ENCODE results near the gene NLRC3. TPM values are rescaled to one million over a fixed set of nuclear protein-coding genes. Genes with fewer than 3 reads are reported as not detected.

NLRC3 gene
- total RNA-seq, 1 experiment from 2014 or later = 0.15 TPM

DNA sequence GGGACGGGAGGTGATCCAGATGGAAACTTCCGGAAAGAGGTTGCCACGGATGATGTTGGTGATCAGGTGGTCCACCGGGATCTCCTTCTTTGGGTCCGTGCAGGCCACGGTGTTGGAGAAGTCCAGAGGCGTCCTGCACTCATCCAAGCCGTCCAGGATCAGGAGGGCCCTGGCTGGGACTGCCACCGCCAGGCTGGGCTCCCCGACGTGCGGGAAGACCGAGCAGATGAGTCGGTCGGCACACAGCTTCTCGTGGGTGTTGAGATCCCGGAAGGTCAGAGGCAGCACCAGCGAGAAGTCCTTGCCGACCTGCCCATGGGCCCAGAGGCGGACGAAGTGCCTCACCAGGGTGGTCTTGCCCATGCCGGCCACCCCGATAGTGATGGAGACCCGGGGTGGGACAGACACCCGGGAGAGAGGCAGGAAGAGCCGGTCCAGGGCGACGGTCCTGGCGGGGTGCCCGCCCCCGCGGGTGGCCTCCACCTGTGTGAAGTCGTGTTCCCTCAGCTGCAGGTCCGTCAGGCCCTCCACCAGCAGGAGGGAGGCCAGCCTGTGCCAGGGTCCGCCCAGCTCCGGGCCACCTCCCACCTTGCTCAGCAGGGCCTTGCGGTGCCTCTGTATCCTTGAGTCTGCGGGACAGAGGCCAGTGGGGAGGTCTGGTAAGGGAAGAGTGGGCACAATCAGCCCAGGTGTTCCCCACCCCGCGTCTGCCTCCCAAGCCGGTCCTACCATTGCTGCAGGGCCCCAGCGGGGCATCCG is 12.9 kb downstream of the NLRC3 start:
- H3K9me3 ChIP-seq (ENCODE audit: control insufficient read depth in 1 of 2, insufficient read depth in 1 of 2, low read depth in 1 of 2, low read length in 2 of 2) = no peaks in the 10 kb centered on the region
- H3K27ac ChIP-seq (ENCODE audit: low read depth, low read length) = no peak overlapping the region
- intact Hi-C loops (cut with micrococcal nuclease) = no loop called here
- H3K4me3 ChIP-seq (replicated peaks in 1 of 2; ENCODE audit: low read depth in 1 of 2, low read length in 2 of 2) = no peak overlapping the region
- no peak overlapping the region for H3K9ac ChIP-seq (ENCODE audit: low read length)
- CTCF ChIA-PET = no interaction called here
- no peak for ATAC-seq
- no peak for DNase-seq (ENCODE audit: low read depth, low spot score)
- TF ChIP-seq YY1 (IDR thresholded peaks at IDR 0.05; ENCODE audit: extremely low read depth, insufficient replicate concordance, low read depth, low read length) (no peak), FOSL1 (IDR thresholded peaks at IDR 0.05; ENCODE audit: low read depth) (no peak), CBX3 (IDR thresholded peaks at IDR 0.05; ENCODE audit: low read depth) (no peak), EZH2 (IDR thresholded peaks at IDR 0.05) (no peak), RAD21 (IDR thresholded peaks at IDR 0.05; ENCODE audit: low read depth) (no peak), EGR1 (IDR thresholded peaks at IDR 0.05; ENCODE audit: low read depth) (no peak)
- no peaks in the 10 kb centered on the region for H3K27me3 ChIP-seq (ENCODE audit: insufficient read depth, low read length)
- H3K4me1 ChIP-seq (ENCODE audit: control insufficient read depth in 1 of 2, insufficient read depth in 2 of 2, low read length in 2 of 2) = no peaks in the 10 kb centered on the region
- no peaks in the 10 kb centered on the region for H3K36me3 ChIP-seq (ENCODE audit: control insufficient read depth in 1 of 2, insufficient read depth in 2 of 2, low read length in 2 of 2)
- H3K4me2 ChIP-seq (ENCODE audit: low read length) = no peak overlapping the region
- no peaks in the 10 kb centered on the region for H3K9me2 ChIP-seq (ENCODE audit: insufficient read depth)
- no TSS peak for BruUV-seq (replicated peaks)
- POLR2A ChIA-PET = no interaction called here
- no peaks in the 10 kb centered on the region for H4K20me1 ChIP-seq (ENCODE audit: insufficient read depth)
- RAD21 ChIA-PET (ENCODE audit: low non-redundant PET in 1 of 2, low total read pairs in 2 of 2, uncharacterized antibody in 2 of 2, unreplicated experiment in 2 of 2) = no interaction called here
- no peaks in the 10 kb centered on the region for H3K79me2 ChIP-seq (ENCODE audit: insufficient read depth, low read length)
- H2AFZ ChIP-seq (ENCODE audit: low read depth, low read length, poor library complexity, severe bottlenecking) = no peak overlapping the region

DNA sequence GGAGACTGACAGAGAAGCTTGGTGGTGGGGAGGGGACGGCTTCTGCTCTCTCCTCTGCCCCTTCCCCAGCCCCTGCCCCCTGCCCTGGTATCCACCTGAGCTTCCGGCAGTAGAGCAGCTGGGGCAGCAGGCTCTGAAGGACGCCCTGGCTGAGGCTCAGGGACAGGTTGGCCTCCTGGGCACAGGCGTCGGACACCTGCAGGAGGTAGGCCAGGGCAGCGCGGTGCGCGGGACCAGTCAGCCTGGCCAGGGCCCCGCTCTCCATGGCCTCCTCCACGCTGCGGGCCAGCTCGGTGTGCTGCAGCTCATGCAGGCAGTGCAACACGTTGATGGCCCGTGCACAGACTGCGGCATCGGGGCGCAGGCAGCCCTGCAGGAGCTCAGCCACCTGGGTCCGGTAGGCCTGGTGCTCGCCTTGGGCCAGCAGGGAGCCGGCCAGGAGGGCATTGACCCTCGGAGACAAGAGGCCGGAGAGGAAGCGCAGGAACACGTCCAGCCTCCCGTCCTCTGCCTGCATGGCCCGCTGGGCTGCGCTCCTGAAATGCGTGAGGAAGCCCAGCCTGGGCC is 14.2 kb downstream of the NLRC3 start:
- H3K79me2 ChIP-seq (ENCODE audit: insufficient read depth, low read length) = no peaks in the 10 kb centered on the region
- no peaks in the 10 kb centered on the region for H3K27me3 ChIP-seq (ENCODE audit: insufficient read depth, low read length)
- no peak overlapping the region for H3K9ac ChIP-seq (ENCODE audit: low read length)
- no peak overlapping the region for H3K4me2 ChIP-seq (ENCODE audit: low read length)
- H3K9me3 ChIP-seq (ENCODE audit: control insufficient read depth in 1 of 2, insufficient read depth in 1 of 2, low read depth in 1 of 2, low read length in 2 of 2) = no peaks in the 10 kb centered on the region
- intact Hi-C loops (cut with micrococcal nuclease) = no loop called here
- H4K20me1 ChIP-seq (ENCODE audit: insufficient read depth) = no peaks in the 10 kb centered on the region
- ChIA-PET CTCF (no interaction called here), RAD21 (ENCODE audit: low non-redundant PET in 1 of 2, low total read pairs in 2 of 2, uncharacterized antibody in 2 of 2, unreplicated experiment in 2 of 2) (no interaction called here), POLR2A (no interaction called here)
- no peak overlapping the region for H3K4me3 ChIP-seq (replicated peaks in 1 of 2; ENCODE audit: low read depth in 1 of 2, low read length in 2 of 2)
- H3K4me1 ChIP-seq (ENCODE audit: control insufficient read depth in 1 of 2, insufficient read depth in 2 of 2, low read length in 2 of 2) = no peaks in the 10 kb centered on the region
- DNase-seq (ENCODE audit: low read depth, low spot score) (no peak), ATAC-seq (no peak)
- TF ChIP-seq TCF7L2 (IDR thresholded peaks at IDR 0.05; ENCODE audit: borderline replicate concordance, extremely low read depth, insufficient read depth, insufficient read length) (no peak), RAD21 (IDR thresholded peaks at IDR 0.05; ENCODE audit: low read depth) (no peak), SIN3A (IDR thresholded peaks at IDR 0.05; ENCODE audit: low read depth) (no peak), JUND (IDR thresholded peaks at IDR 0.05) (no peak), EZH2 (IDR thresholded peaks at IDR 0.05) (no peak), POLR2A (IDR thresholded peaks at IDR 0.05; ENCODE audit: borderline replicate concordance, extremely low read depth, insufficient read depth, insufficient read length) (no peak), EGR1 (IDR thresholded peaks at IDR 0.05; ENCODE audit: low read depth) (no peak), FOSL1 (IDR thresholded peaks at IDR 0.05; ENCODE audit: low read depth) (no peak), YY1 (IDR thresholded peaks at IDR 0.05; ENCODE audit: extremely low read depth, insufficient replicate concordance, low read depth, low read length) (no peak), CBX3 (IDR thresholded peaks at IDR 0.05; ENCODE audit: low read depth) (no peak), ZNF274 (IDR thresholded peaks at IDR 0.05; ENCODE audit: low read depth, low read length) (no peak), ELF1 (IDR thresholded peaks at IDR 0.05; ENCODE audit: borderline replicate concordance, low read depth) (no peak), SRF (IDR thresholded peaks at IDR 0.05; ENCODE audit: low read depth) (no peak), SP1 (IDR thresholded peaks at IDR 0.05; ENCODE audit: low read depth) (no peak)
- TF ChIP-seq, protein P1, sequence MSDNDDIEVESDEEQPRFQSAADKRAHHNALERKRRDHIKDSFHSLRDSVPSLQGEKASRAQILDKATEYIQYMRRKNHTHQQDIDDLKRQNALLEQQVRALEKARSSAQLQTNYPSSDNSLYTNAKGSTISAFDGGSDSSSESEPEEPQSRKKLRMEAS (IDR thresholded peaks at IDR 0.05) = no peak
- TF ChIP-seq, protein P2, sequence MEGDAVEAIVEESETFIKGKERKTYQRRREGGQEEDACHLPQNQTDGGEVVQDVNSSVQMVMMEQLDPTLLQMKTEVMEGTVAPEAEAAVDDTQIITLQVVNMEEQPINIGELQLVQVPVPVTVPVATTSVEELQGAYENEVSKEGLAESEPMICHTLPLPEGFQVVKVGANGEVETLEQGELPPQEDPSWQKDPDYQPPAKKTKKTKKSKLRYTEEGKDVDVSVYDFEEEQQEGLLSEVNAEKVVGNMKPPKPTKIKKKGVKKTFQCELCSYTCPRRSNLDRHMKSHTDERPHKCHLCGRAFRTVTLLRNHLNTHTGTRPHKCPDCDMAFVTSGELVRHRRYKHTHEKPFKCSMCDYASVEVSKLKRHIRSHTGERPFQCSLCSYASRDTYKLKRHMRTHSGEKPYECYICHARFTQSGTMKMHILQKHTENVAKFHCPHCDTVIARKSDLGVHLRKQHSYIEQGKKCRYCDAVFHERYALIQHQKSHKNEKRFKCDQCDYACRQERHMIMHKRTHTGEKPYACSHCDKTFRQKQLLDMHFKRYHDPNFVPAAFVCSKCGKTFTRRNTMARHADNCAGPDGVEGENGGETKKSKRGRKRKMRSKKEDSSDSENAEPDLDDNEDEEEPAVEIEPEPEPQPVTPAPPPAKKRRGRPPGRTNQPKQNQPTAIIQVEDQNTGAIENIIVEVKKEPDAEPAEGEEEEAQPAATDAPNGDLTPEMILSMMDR (IDR thresholded peaks at IDR 0.05 in 2 of 3, conservative IDR thresholded peaks at IDR 0.05 in 1 of 3; ENCODE audit: borderline replicate concordance in 1 of 3, insufficient read depth in 1 of 3, low read depth in 2 of 3, low read length in 2 of 3) = no peak
- H3K36me3 ChIP-seq (ENCODE audit: control insufficient read depth in 1 of 2, insufficient read depth in 2 of 2, low read length in 2 of 2) = no peaks in the 10 kb centered on the region
- no TSS peak for BruUV-seq (replicated peaks)
- H3K9me2 ChIP-seq (ENCODE audit: insufficient read depth) = no peaks in the 10 kb centered on the region
- no peak overlapping the region for H2AFZ ChIP-seq (ENCODE audit: low read depth, low read length, poor library complexity, severe bottlenecking)
- H3K27ac ChIP-seq (ENCODE audit: low read depth, low read length) = no peak overlapping the region
